Nephron progenitor cell (in vitro differentiated cells): ENCODE data around the gene SH3TC2.

Source experiments
- DNase-seq: peaks from one replicate; pipeline ENCODE4 v3.0.0; 2021
- H3K27ac Mint-ChIP-seq: 2 replicates; pipeline ENCODE4 v1.8.0; 2021; ENCODE audit warnings: mild to moderate bottlenecking, moderate library complexity, mixed read lengths
- H3K27me3 Mint-ChIP-seq: 2 replicates; pipeline ENCODE4 v1.8.0; 2021; ENCODE audit warnings: mild to moderate bottlenecking, low read depth, mixed read lengths; ENCODE audit not compliant: poor library complexity
- H3K36me3 Mint-ChIP-seq: 2 replicates; pipeline ENCODE4 v1.8.0; 2021; ENCODE audit warnings: low read depth, mixed read lengths
- H3K4me1 Mint-ChIP-seq: 2 replicates; pipeline ENCODE4 v1.8.0; 2021; ENCODE audit warnings: mixed read lengths
- H3K4me3 Mint-ChIP-seq: 2 replicates; pipeline ENCODE4 v1.8.0; 2021; ENCODE audit warnings: mild to moderate bottlenecking, moderate library complexity, mixed read lengths
- H3K9me3 Mint-ChIP-seq: 2 replicates; pipeline ENCODE4 v1.8.0; 2021; ENCODE audit warnings: mild to moderate bottlenecking, moderate library complexity, mixed read lengths
- TF ChIP-seq, protein P1 (sequence below): fragments of 200-600 bp; sonication (generic); IDR thresholded peaks from 2 replicates; pipeline ENCODE4 v1.5.0; 2021; ENCODE audit warnings: antibody characterized with exemption

Gene SH3TC2

DNA sequence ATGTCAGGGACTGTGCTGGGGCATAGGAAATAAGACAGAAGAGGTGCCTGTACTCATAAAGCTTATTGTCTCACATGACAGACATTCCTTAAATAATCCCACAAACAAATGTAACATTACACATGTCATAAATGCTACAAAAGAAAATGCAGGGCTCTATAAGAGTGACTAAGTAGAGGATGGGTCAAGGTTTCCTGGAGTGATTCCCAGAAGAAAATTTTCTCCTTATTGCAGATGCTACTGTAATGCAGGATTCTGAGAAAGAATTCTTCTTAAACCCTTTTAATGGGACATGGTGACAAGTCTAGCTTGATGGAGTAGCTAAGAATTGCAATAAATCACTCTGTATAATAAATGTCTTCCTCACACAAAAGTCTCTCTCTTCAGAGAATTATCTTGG lies 55.7 kb downstream of the SH3TC2 start:
- H3K27me3 Mint-ChIP-seq, result peaks cover 8% of the 10 kb centered on the region
- no peak overlapping the region for H3K4me3 Mint-ChIP-seq
- H3K4me1 Mint-ChIP-seq, result peaks cover 4% of the 10 kb centered on the region
- no peaks in the 10 kb centered on the region for H3K9me3 Mint-ChIP-seq
- TF ChIP-seq, protein P1, sequence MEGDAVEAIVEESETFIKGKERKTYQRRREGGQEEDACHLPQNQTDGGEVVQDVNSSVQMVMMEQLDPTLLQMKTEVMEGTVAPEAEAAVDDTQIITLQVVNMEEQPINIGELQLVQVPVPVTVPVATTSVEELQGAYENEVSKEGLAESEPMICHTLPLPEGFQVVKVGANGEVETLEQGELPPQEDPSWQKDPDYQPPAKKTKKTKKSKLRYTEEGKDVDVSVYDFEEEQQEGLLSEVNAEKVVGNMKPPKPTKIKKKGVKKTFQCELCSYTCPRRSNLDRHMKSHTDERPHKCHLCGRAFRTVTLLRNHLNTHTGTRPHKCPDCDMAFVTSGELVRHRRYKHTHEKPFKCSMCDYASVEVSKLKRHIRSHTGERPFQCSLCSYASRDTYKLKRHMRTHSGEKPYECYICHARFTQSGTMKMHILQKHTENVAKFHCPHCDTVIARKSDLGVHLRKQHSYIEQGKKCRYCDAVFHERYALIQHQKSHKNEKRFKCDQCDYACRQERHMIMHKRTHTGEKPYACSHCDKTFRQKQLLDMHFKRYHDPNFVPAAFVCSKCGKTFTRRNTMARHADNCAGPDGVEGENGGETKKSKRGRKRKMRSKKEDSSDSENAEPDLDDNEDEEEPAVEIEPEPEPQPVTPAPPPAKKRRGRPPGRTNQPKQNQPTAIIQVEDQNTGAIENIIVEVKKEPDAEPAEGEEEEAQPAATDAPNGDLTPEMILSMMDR, result no peak
- no peak overlapping the region for H3K27ac Mint-ChIP-seq
- H3K36me3 Mint-ChIP-seq, result no peaks in the 10 kb centered on the region
- DNase-seq, result no peak

DNA sequence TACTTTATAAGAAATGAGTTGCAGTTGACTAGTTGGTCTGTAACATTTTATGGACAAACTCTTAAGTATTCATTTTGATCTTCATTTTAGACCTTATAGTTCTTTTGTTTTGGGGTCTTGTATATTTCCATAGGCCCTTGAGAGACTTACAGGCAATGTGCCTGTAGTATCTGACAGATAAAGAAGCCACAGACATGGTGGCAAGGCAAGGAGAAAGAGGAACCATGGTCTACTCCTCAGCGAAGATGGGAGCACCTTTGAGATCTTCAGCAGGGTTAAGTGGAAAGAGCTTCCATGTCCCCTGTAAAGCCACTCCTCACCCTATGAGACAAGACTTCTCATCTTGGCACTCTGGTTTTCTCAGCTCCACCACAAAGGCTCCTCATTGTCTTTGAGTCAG lies 56.4 kb downstream of the SH3TC2 start:
- Mint-ChIP-seq H3K4me3 (no peak overlapping the region), H3K27ac (no peak overlapping the region), H3K36me3 (no peaks in the 10 kb centered on the region), H3K27me3 (peaks cover 8% of the 10 kb centered on the region), H3K9me3 (no peaks in the 10 kb centered on the region), H3K4me1 (peaks cover 11% of the 10 kb centered on the region)
- TF ChIP-seq, protein P1, result no peak
- DNase-seq, result no peak

DNA sequence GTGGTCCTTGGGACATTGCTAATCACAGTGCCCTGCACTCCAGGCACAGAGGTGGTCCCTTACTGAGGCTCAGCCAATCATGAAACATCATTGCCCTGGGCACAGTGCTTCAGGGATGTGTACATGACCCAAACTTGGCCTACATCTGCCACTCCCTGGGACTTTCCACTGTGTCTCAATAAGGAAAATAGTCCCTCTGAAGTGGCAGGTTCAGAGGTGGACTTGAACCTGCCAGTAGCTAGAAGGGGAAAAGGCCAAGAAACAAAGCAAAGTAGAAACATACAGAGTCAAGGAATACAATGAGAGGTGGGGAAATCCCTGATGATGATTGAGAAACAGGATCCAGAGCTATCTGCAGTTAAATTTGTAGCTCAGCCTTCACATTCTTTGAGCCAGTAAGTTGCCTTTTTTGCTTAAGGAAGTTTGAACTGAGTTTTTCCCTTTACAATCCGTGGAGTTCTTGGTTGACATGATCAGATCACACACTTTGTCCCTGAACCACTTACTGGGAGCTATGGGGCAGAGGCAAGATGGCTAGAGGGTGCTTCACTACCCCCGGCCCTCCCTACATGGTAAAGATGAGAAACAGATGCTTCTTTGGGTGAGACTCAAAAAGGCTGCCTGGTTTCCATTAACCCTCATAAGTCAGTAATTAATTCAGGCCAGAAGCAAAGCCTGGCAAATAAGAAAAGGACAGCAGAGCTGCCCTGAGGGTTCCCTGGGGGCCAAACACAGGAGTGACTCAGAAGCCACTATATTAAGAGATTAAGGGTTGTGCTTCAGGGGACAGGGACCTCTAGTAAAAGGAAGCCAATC lies 57.6 kb downstream of the SH3TC2 start:
- peaks cover 12% of the 10 kb centered on the region for H3K27me3 Mint-ChIP-seq
- H3K9me3 Mint-ChIP-seq, result no peaks in the 10 kb centered on the region
- peaks cover 11% of the 10 kb centered on the region for H3K4me1 Mint-ChIP-seq
- peak overlapping the region; percentile 55 for H3K27ac Mint-ChIP-seq
- H3K4me3 Mint-ChIP-seq, result no peak overlapping the region
- no peaks in the 10 kb centered on the region for H3K36me3 Mint-ChIP-seq
- no peak for DNase-seq
- TF ChIP-seq, protein P1, result no peak

DNA sequence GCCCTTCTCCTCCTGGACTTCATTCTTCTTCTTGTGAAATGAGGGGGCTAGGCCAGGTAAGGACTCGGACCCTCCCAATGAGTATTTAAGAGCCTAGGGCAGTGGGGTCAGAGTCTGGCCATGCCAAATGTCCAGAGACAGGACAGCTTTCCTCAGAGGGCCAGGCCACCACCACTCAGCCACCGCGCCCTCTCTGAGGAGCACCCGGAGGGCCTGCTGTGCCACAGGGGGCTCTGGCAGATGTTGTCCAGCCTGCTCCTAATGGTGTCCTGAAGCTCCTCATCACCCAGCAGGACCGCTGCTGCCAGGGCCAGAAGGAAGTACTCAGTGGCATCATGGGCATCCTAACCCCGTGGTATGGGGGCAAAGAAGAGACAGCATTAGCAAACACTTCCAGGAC lies 58.3 kb downstream of the SH3TC2 start:
- TF ChIP-seq, protein P1, result no peak
- H3K4me3 Mint-ChIP-seq, result no peak overlapping the region
- H3K9me3 Mint-ChIP-seq, result no peaks in the 10 kb centered on the region
- H3K36me3 Mint-ChIP-seq, result no peaks in the 10 kb centered on the region
- no peak overlapping the region for H3K27ac Mint-ChIP-seq
- H3K27me3 Mint-ChIP-seq, result peaks cover 19% of the 10 kb centered on the region
- peaks cover 15% of the 10 kb centered on the region for H3K4me1 Mint-ChIP-seq
- DNase-seq, result no peak

DNA sequence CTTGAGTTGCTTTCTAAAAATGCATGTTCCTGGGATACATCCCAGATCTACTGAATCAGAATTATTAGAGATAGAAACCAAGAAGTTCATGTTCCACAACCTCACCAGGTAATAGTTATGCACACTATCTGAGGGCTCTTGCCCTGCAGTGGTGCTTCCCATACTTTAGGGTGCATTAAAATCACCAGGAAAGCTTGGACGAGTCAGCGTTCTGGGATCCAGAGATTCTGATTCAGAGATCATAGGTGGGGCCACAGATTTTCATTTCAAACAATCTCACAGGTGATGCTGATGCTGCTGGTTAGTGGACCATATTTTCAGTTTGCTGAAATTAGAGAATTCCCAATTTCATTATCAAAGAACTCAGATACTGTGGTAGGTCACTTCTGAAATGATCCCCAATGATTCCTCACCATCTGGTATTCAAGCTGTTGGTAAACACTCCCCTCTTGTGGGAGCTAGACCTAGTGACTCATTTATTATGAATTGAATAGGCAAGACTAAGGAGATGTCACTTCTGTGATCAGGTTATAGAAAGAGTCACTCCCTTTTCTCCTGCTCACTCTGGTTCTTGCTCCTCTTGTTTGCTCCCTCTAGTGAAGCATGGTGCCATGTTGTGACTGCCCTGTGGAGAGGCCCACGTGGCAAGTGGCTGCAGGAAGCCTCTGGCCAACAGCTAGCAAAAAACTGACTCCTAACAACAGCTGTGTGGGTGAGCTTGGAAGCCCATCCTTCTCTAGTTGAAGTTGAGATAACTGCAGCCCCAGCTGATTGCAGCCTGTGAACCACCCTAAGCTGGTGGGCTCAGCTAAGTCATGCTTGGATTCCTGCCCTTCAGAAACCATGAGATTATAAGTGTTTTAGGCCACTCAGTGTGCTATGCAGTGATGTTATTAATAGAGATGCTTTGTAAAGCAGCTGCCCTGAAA lies 59.8 kb downstream of the SH3TC2 start:
- DNase-seq, result no peak
- no peaks in the 10 kb centered on the region for H3K9me3 Mint-ChIP-seq
- TF ChIP-seq, protein P1, result no peak
- H3K4me3 Mint-ChIP-seq, result no peak overlapping the region
- H3K27me3 Mint-ChIP-seq, result peaks cover 22% of the 10 kb centered on the region
- H3K27ac Mint-ChIP-seq, result no peak overlapping the region
- H3K4me1 Mint-ChIP-seq, result peaks cover 15% of the 10 kb centered on the region
- no peaks in the 10 kb centered on the region for H3K36me3 Mint-ChIP-seq
